GM21526 (cell line): ENCODE measurements around the gene AR.

Experiments used
- ATAC-seq: cut with Tn5 transposase; IDR thresholded peaks from one replicate; pipeline ENCODE4 v1.9.1; 2021; ENCODE audit warnings: moderate library complexity; ENCODE audit not compliant: unreplicated experiment, low FRiP score

Gene AR

DNA sequence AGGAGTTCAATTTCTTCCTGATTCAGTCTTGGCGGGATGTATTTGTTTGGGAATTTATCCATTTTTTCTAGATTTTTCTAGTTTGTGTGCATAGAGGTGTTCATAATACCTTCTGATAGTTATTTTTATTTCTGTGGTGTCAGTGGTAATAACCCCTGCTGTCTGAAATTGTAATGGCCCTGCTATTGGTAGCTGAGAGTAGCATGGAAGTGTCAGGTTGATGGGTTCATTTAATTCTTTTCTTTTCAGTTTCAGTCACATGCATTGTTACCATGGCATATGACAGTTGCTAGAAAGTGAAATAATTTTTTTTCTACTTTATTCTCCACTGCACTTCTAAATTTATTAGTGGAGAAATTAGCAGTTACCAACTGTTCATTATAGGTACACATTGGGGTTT, 20.7 kb downstream of the AR start:
- ATAC-seq: no peak

DNA sequence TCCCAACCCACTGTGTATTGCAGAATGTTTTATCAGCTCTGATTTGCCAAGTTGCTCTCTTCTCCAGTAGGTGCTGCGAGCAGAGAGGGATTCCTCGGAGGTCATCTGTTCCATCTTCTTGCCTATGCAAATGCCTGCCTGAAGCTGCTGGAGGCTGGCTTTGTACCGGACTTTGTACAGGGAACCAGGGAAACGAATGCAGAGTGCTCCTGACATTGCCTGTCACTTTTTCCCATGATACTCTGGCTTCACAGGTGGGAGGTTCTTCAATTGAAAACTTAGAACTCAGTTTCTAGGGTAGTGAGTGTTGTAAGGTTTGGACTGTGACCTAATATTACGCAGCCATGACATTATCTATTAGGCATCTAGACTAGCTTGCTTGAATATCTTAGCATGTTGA, 24.9 kb downstream of the AR start:
- no peak for ATAC-seq

DNA sequence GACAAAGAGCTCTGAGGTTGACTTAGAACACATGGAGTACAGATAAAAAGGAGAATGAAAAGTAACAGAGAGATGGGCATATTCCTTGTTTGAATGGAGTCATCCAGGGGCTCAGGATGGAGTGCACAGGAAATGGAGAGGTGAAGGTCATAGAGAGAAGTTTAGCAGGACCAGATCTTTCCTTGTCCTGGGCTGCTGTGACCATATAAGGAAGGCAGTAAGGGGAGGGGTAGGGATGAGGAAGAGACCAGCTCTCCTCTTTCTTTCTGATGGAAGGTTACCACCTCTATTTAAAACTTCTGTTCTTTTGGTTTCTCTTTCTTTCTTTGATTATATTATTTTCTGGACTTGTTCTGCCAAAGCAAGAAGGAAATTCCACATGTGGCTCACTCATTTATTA, 27.0 kb downstream of the AR start:
- no peak for ATAC-seq

DNA sequence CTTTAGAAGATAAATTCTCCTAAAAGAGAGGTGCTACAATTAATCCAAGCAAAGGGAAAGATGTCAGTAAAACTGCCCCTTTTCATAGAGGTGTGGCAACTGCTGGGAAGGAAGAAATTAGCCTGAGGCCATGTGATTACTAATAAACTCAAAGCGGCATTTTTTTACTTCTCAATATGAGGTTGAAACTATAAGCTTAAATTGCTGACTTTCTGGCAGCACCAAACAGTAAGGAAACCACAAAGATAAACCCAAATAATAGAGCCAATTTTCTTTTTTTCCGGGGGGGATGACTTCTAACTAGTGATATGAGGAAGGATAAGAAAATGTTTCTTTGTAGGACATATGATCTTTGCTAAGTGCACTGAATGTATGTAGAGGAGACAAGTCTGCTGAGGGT, 30.9 kb downstream of the AR start:
- ATAC-seq: no peak

DNA sequence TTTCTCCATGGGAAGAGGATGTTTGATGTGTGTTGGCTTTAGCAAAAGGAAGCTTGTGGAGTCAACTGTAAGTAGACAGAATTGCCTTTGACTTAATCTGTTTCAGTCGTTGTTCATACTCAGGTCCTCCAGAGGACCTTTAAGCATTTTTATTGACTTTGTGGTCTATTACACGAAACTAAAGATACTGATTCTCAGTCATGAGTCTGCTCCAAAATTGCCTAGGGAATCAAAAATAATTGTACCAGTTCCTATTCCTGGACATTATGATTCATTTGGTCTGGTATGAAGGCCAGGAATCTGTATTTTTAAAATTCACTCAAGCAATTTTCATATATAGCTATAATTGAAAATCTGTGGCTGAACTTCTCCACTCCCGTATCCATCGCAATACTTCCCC, 38.6 kb downstream of the AR start:
- ATAC-seq: no peak

DNA sequence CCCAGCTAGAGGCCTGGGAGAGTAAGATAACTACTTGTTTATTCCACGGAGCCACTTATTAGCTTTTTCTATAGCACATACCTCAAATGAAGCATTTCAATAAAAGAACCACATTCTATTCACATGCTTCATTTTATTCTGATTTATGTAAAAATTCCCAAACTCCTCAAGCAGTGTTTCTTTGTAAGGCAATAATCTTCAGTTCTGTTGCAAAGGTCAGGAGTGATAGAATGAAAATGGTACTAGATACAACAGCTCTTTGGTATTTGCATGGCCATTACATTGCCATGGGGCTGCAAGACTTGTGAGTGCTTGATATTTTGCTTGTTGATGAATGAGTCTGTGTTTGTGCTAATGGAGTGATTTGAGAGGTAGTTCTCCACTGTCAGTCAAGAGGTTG, 39.4 kb downstream of the AR start:
- ATAC-seq: no peak

DNA sequence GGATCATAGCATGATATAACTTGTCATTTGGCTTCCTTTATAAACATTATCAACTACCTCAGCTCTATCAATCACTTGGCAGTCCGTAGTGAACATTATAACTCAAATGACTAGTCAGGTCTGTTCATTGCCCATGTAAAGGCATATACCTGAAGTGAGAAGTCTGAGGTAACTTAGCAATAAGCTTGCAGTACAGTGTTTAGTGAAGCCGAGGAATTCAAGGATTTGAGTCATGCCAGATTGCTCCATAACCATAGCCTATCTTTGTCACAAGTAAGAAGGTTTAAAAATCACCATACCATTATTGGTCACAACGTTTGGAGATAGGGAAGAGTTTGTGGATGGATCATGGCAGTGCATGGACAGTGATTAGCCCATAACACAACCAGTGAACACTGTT, 41.6 kb downstream of the AR start:
- no peak for ATAC-seq

DNA sequence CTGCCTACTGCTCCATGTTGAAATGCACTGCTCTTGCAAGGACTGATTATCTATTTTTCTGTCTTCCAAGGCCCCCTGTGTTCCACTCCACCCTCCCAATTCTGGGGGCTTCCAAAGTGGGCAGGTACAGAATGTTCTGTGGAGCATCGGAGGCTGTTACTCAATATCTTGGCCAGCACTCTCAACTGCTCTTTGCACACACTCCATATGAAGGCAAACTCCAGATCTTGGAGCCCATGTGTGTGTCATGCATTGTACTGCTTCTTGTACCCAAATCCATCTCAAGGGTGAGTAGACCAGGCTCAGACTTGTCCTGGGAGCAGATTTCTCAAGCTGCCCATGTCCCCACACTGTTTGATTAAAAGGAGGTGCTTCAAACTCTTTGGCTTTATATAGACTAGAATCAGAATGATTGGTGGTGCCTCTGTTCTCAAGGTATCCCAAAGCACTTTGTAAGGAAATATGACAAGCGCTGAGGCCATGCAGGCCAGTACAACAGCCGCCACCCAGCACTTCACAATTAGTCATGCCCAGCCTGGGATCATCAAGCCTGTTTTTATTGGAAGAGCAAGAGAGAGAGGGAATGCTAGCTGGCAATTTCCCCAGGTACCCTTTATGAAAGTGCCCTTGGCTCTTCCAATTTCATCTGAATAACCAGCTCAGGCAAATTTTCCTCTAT, 44.3 kb downstream of the AR start:
- ATAC-seq: no peak

DNA sequence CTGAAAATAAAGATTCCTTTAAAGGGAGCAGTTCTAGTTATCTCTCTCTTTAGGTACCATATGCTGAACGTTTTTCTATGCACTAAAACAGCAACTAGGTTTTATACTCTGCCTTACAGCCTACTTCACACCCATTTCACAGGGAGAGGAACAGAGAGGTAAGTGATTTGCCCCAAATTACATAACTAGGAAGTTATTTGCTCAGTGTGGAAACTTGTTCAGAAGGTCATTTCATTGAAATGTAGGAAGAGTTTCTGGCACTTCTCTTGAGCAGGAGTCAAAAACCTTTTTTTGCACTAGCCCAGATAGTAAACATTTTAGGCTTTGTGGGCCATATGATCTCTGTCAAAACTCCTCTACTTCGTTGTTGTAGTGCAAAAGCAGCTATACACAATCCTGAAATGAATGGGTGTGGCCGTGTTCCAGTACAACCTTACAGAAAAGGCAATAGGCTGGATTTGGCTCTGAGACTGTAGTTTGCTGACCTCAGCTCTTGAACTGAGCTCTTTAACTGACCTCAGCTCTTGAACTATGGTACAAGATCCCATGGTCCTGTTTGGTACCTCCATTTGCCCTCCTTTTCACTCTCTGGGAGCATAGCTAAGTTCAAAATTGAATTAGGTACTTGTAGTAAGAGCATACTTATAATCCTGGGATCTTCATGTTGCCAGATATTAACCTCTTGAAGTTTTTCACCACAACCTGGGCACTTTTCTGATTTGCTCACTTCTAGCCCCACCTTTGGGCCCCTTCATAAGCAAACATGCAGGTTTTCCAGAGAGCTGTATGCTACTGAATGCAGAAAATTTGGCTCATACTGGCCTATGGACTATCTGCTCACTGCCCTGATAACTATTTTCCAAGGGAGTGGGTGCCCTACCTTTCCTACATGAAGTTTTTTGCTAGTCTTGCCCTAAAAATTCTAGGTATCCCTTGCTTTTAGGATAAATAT, 53.3 kb downstream of the AR start:
- ATAC-seq: no peak

DNA sequence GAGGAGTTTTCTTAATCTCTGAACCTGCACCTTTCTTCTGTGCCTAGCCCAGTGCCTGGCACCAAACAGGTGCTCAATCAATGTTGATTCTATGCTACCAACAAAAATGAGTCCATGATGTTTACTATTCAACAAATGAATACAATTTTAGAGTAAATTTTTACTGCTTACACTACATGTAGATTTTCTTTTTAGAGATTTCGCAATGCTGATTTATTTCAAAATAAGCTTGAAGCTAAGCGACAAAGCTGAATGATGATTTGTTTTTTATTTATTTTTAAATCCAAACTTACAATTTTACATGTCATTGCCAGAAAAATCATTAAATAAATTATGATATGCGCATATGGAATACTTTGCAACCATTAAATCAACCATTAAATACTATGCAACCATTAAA, 55.7 kb downstream of the AR start:
- ATAC-seq: no peak

DNA sequence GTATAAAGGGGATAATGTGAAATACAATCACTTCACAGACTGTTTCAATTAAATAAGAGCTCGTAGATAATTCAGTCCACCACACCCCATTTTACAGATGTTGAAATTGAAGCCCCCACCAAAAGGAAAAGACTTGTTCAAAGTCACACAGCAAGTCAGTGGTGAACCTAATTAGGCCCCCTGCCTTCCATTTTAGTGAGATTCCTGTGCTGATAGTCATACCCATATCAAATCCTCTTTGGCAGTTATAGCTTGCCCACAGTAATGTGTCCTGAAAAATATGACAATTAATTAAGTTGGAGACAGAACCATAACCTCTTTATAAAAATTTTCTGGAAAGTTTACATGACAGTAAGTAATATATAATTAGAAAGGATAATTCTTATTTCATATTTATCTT, 58.0 kb downstream of the AR start:
- ATAC-seq: no peak

DNA sequence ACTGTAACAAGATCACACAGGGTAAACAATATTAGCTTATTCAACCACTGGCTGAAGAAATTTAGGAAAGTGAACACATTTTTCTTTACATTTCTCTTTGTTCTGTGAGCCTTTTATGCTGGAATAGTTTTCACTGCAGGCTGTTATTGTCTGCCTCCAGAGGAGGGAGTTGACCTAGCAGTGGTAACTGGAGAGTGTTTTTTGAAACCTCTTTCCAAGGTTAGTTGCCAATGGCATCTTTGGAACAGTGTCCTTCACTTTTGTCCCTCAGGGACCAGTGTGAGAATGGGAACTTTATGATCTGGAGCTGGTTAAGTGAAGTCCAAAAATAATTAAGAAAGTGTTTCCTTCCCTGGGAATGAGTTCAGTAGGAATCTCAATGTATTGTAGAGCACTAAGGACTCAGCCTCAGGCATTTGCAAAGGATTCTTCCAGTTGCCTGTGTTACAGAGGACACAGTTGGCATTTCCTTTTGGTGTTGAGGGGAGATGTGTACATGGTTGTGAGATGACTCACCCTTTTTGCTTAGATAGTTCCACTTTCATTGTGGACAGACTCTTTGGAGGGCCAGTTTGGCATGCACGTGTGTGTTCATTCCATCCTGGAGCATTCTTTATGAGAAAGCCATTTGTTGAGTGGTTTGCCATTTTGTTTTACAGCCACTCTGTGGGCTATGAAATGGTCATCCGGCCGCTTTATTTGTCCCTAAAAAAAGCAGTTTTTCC, 61.3 kb downstream of the AR start:
- ATAC-seq: no peak

DNA sequence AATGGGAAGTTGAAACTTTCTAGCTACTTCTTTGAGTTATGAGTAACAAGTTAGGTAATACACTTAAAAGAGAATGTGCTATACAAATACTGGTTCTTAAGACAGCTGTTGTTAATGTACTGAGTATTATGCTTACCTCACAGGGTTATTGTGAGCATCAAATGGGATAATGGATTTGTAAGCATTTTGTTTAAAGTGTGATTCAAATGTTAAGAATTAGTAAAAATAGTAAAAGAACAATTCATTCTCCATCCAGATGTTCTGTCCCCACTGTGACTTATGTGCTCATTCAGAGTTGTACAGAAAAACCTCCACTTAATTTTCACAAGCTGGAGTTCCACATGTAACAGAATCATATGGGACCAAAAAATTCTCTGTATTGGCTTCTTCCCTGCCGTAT, 63.6 kb downstream of the AR start:
- no peak for ATAC-seq

DNA sequence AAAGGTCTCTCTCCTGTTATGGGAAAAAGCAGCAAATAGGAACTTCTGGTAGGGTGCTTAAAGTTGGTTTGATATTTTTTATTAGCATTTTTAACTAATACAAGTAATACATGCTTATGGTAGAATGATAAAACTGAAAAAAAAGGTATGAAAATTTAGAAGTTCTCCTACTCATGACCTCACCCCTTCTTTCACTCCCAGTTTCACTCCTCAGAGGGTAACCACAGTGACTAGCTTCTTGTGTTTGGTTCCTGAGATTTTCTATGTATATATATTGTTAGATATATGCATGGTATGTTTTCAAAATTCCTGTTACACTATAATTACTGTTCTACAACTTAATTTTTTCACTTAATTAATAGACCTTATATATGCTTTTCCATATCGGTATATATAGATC, 66.5 kb downstream of the AR start:
- no peak for ATAC-seq

DNA sequence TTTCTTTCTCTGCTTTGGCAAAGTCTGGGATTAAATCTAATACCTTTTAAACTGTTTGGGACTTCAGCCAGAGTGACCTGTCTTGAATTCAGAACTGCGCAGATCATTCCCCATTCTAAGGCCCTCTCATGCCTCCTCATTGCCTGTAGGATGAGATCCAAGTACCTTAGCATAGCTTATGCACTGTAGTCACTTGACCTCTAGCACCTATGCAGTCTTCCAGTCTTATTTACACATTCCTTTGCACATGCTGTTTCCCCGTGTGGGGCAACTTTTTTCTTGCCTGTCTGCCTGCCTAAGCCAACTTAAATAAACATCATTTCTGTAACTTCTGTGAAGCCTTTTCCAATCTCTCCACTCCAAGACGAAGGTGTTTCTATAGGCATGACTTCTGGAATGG, 68.4 kb downstream of the AR start:
- no peak for ATAC-seq

DNA sequence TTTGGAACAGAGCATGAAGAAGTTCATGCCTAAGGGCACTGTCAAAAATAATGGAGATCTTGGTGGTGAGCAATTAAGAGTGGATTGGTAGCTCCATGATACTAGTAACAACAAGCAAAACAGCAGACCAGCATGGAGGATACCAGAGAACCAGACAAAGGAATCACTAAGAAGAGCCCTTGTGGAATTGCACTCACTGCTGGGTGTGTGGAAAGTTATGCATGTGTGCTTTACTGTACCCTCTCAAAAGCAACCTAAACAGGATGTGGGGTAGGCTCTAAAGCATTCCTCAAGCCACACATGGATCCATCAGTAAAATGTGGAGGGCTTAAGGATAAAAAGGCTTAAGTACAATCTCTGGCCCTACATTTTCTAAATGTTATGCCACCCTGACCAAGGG, 69.5 kb downstream of the AR start:
- no peak for ATAC-seq

DNA sequence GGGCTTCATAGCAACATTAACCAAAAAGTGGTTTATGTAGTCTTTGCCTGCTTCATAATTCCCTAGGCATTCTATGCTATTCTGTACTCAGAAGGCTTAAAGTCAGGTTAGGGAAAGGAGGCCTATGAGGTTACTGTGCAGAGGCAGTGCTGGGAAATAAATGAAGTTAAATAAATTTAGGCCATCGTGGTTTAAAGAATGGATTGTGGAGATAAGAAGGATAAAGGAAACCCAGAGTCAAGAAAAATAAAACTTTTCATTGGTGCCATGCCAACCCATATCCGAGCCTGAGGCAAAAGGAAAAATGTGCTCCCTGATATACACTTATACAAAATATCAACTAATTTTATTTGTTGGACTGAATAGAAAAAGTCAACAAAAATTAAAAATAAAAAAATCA, 70.2 kb downstream of the AR start:
- no peak for ATAC-seq

DNA sequence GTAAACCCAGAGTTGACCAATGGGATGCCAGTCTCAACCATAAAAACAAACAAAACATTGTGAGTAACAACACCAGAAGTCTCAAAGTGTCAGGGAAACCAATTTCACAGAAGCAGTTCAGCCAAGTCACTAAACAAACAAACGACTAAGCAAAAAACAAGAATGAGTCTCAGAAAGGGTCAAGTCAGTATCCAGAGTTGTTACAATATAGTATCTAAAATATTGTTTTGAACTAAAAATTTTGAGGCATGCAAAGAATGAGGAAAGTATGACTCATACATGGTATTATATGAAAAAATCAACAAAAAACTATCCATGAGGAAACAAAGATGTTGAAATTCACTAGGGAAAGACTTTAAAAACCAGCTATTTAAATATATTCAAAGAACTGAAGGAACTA, 70.6 kb downstream of the AR start:
- ATAC-seq: no peak

DNA sequence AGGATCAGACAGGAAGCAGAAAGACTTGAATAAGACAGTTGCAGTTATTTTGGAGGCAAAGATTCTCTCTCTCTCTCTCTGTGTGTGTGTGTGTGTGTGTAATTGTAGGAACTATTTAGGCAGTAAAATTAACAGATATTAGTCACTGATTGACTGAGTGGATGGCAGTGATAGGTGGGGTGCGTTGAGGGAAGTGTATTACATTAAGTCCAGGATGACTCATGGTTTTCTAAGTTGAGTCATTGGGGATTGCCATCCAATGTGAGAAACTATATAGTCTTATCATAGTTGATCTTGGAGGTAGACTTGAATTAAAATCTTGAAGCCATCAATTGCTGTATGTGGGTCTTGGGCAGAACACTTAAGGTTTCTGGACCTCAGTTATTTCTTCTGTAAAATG, 75.4 kb downstream of the AR start:
- ATAC-seq: no peak

DNA sequence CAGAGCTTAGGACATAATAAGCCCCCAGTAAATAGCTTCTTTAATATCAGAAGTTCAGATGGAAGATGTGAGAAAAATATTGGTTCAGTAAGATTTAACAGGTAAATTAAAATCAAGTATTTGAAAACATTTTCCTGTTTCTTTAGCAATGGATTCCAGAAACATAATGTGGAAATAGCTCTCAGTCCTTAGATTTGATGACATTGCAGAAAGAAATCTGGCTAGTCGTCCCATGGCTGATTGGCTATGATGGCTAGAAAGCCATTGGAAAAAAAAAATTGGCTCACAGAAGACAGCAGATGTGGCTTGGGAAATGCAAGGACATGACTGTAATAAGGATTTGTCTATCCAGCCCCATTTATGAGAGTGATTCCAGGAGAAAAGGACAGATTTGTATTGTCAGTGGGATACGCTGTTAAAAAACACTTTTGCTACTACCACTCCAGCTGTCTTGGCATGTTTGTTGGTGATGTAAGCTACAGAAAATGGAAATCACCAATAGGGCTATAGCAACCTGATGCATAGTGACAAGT, 78.3 kb downstream of the AR start:
- ATAC-seq: no peak

DNA sequence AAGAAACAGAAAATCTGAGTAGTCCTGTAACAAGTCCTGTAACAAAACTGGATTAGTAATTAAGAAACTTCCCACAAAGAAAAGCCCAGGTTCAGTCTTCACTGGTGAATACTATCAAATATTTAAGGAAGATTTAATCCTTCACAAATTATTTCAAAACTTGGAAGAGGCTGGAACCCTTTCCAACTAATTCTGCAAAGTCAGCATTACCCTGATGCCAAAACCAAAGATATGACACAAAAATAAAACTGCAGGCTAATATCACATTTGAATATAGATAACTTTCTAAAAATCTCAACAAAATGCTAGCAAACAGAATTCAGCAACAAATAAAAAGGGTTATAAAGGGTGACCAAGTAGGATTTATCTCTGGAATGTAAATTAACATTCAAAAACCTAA, 80.5 kb downstream of the AR start:
- no peak for ATAC-seq
